GM21367 (cell line): ENCODE data around the gene C1orf226.

Source experiments
- ATAC-seq: cut with Tn5 transposase; IDR thresholded peaks from one replicate; pipeline ENCODE4 v1.9.1; 2021; ENCODE audit not compliant: unreplicated experiment

The C1orf226 gene

GRCh38 chr1:162365284-162366020 lies 16.1 kb upstream of the C1orf226 start:
- no peak for ATAC-seq

GRCh38 chr1:162366149-162366548 lies 15.4 kb upstream of the C1orf226 start:
- ATAC-seq: no peak

DNA sequence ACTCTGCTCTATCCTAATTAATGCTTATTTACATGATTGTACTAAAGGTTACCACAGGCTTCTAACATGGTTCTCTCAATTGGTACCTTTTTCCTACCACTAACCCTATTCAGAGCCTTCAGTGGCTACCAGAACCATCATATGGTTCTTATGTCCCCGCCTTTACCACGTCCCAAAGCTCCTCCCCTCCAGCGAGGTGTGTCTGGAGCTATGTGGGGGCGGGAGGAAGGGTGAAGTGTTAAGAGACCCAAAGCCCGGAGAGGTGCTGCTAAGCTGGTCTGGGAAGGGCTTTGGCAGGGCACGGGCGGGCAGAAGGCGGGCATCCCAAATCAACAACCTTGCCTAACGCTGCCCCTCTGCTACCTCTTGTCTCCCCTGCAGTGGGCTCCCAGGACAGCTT lies 14.9 kb upstream of the C1orf226 start:
- no peak for ATAC-seq

- ATAC-seq: no peak
Observed at GRCh38 chr1:162367073-162367472, 14.5 kb upstream of the C1orf226 start.

GRCh38 chr1:162367772-162368171 lies 13.8 kb upstream of the C1orf226 start:
- no peak for ATAC-seq

- ATAC-seq: no peak
Observed at GRCh38 chr1:162368451-162368850, 13.1 kb upstream of the C1orf226 start.

DNA sequence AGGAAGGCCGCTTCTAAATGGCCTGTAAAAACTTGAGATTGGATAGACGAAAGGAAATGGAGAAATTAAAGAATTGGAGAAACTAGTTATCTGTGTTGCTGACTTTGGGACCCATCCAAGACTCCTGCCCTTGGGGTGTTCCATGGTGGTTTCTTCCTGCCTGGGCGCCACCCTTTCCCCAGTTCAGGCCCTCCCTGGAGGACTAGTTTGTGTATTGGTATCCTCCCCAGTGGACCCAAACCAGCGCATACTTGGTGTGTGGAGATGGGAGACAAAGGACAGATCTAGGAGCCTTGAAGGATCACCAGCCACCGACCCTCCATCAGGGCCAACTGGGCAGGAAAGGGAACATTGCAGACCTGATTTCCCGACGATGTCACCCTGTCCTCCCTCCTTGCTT lies 12.0 kb upstream of the C1orf226 start:
- ATAC-seq: no peak

GRCh38 chr1:162370161-162370560 lies 11.4 kb upstream of the C1orf226 start:
- ATAC-seq: no peak

DNA sequence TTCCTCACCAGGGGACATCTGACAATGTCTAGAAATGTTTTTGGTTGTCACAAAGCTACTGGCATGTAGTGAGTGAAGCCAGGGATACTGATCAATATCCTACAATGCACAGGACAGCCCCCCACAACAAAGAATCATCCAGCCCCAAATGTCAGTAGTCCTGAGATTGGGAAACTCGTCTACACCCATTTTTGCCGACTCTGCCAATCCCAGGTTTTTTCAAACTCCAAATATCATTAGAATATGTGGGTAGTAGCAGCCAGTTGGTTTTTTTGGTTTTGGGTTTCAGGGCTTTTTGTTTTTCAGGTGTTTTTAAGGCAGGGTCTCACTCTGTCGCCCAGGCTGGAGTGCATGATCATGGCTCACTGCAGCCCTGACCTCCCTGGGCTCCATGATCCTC lies 10.8 kb upstream of the C1orf226 start:
- no peak for ATAC-seq

DNA sequence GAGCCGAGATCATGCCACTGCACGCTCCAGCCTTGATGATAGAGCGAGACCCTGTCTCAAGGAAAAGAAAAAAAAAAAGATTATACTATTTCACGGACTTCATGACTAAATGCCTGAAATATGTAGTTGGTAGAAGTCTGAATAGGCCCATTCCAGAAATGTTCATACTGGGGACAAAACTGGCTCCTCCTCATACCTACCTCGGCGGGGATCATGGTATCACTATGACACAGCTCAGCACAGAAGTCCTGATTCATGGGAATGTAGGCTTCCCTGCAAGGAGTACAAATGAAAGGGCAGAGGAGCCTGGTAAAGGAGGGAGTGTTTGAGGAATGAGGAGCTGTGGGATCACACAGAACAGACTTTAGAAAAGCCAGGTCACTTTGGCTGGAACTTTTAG lies 9.9 kb upstream of the C1orf226 start:
- ATAC-seq: no peak

- no peak for ATAC-seq
Observed at GRCh38 chr1:162372159-162373071, 9.1 kb upstream of the C1orf226 start.

GRCh38 chr1:162373072-162373427 lies 8.5 kb upstream of the C1orf226 start:
- no peak for ATAC-seq

- no peak for ATAC-seq
Observed at GRCh38 chr1:162373541-162374260, 7.8 kb upstream of the C1orf226 start.

- ATAC-seq: no peak
Observed at GRCh38 chr1:162374406-162374805, 7.1 kb upstream of the C1orf226 start.

GRCh38 chr1:162375463-162375862 lies 6.1 kb upstream of the C1orf226 start:
- no peak for ATAC-seq

- ATAC-seq: no peak
Observed at GRCh38 chr1:162376691-162377090, 4.8 kb upstream of the C1orf226 start, which contains the start of gene SPATA46. SPATA46 (minus strand) TSS chr1:162376854; CDS start chr1:162376790, 64 bp downstream.

DNA sequence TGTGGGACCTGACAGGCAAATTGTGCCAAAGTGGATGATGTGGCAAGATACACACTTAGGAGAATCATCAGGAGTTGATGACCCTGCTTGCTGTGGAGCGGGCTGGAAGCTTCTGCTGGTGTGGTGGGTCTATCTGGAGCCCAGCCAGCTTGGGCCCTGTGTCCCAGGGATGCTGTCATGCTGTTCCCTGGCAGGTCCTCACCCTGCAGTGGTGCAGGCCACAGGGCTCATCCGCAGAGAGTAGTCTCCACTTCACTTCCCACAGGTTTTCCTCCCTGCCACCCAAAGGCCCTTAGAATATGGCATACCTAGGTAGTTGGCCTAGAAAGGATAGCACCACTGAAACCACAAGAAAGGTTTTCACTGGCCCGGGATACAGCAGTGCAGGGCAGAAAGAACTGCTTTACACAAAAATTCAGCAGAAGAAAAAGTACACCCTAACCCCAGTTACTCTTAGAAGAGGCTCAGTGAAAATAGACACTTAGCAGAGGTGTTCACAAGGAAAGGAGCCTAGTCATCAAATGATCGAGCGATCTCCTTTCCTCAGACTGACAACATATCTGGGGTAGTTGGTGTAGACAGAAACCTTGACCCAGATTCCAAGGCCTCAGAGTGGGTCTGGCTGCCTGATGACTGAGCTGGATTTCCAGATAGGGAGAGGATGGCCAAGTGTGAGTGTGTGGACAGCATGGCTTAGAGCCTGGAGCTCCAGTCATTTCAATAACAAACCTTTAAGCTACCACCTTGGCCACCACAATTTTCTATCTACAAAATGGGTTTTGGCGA lies 1.3 kb upstream of the C1orf226 start:
- no peak for ATAC-seq

DNA sequence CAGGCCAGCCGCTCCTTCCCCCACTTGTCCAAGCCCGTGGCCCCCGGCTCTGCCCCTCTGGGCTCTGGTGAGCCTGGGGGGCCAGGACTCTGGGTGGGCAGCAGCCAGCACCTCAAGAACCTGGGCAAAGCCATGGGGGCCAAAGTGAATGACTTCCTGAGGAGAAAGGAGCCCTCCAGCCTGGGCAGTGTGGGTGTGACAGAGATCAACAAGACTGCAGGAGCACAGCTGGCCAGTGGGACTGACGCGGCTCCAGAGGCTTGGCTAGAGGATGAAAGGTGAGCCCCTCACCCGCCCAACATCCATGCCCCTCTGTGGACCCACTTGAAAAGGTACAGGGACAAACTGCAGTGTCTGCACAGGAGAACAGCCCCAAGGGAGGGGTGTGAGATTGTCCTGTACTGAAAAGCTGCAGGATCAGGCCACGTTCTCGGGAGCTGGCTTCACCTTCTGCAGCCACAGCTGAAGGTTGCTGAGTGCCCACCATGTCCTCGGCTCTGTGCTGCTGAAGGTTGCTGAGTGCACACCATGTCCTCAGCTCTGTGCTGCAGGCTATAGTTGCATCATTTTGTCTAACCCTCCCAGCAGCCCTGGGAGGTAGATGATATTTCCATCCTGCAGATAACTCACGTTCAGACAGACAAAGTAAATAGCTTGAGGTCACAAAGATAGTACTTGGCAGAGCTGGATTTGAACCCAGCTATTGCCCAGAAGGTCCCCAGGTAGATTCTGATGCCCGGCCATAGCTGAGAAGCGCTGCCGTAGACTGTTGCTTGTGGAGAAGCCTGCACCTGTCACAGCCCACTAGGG lies 618 bp downstream of the C1orf226 start:
- no peak for ATAC-seq

DNA sequence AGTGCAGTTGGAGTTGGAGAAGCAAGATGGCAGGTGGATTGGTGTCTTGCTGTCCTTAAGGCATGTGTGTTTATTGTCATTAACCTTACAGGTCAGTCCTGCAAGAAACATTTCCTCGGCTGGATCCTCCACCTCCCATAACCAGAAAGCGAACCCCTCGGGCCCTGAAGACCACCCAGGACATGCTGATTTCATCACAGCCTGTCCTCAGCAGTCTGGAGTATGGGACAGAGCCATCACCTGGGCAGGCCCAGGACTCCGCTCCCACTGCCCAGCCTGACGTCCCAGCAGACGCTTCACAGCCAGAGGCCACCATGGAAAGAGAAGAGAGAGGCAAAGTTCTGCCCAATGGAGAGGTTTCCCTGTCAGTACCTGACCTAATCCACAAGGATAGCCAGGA lies 1.6 kb downstream of the C1orf226 start:
- ATAC-seq: no peak

DNA sequence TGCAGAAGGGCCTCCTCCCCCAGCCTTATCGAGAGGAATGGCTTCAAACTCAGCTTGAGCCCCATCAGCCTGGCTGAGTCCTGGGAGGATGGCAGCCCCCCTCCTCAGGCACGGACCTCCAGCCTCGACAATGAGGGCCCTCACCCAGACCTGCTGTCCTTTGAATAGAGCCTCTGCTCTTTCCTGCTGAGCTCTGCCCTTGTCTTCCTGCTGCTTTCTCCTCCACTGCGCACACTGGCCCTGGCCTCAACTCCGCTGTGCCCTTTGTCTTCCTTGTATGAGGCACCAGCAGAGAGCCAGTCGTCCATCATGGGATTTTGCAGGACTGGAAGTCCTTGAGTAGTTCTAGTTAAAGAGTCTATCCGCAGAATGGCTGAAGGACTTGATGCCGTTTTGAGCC lies 2.0 kb downstream of the C1orf226 start:
- ATAC-seq: no peak
